GM19395 (cell line): Measurements from ENCODE around the gene AMELX.

Experiments
- ATAC-seq: cut with Tn5 transposase; IDR thresholded peaks from one replicate; pipeline ENCODE4 v1.9.1; 2021; ENCODE audit warnings: mild to moderate bottlenecking, moderate library complexity; ENCODE audit not compliant: unreplicated experiment

AMELX gene

DNA sequence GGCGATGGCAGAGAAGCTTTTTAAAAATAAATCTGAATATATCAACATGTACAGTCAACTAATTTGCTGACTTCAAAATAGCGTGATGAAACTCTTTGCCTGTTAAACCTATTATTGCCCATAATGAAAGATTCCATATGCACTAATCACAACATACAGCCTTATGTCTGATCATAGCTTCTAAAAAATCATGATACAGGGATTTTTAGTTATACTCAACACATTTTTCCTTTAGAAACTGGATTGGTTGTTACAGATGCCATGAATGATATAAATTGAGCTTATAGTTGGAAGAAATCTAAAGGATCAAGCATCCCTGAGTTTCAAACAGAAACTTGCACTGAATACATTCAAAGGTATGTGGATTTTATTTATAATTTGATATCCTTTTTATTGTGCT lies at the start of gene AMELX:
TSS of gene AMELX (plus strand) at position 301 of the 400 bp plus-strand sequence. CDS start 1,376 bp downstream, outside the sequence.
- no peak for ATAC-seq

- no peak for ATAC-seq
These were observed 48.6 kb upstream of the AMELX start for GRCh38 chrX:11244636-11245035.

DNA sequence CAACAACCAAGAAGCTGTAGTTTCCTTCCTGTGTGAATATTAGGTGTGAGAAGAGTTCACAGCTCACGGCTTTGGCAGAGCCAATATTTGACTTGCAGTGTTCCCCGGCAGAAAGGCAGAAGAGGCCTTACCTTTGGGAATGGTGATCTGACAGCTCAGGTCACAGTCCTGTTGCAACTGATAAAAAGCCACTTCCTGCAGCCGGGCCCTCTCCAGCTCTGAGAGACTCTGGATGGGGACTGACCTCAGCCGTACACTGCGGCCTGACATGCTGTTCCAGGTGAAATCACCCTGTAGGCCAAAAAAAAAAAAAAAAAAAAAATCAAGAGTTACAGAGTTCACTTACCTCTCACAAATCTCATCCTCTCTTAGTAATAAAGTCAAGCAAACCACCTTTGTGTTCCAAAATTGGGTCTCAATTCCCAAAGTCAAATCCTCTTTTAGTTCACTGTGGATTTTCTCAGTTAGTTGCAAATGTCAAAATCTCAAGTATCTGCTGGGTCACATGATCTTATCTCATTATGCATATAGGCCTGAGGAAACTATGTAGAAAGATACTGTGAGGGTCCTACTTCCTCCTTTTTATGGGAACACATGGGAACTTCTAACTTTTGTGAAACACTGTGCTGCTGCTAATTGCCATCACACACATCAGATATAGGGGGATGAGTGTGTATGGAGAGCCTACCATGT lies 38.6 kb upstream of the AMELX start:
- ATAC-seq = no peak

DNA sequence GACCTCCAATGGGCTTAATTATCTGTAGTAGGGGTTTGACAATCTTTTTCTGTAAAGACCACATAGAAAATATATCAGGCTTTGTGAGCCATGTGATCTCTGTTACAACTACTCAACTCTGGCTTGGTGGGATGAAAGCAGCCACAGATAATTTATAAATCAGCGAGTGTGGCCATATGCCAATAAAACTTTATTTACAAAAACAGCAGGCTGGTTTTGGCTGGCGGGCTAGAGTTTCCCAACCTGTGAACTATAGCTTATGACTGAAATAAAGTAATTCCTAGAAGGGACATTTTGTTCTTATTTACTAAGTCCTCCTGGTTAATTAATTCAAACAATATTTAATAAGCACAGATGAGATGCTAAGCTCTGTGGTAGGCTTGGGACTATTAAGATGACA lies 35.9 kb upstream of the AMELX start:
- no peak for ATAC-seq

DNA sequence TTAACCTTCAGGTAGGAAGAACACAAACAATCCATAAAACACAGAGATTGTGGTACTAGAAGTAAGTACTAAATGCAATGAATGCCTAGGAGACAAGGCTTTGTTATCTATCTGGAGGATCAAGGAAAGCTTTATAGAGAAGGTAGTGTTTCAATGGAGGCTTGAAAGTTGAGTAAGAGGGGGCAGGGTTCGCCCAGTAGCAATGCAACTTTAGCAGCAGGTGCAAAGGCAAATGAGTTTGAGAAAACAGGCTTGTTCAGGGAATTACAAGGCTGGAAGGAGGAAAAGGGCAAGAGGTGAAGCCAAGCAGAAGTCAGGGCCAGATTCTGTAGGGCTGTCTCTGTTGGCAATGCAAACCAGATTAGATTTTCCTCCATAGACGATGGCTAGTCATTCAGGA lies 35.5 kb upstream of the AMELX start:
- ATAC-seq = no peak

DNA sequence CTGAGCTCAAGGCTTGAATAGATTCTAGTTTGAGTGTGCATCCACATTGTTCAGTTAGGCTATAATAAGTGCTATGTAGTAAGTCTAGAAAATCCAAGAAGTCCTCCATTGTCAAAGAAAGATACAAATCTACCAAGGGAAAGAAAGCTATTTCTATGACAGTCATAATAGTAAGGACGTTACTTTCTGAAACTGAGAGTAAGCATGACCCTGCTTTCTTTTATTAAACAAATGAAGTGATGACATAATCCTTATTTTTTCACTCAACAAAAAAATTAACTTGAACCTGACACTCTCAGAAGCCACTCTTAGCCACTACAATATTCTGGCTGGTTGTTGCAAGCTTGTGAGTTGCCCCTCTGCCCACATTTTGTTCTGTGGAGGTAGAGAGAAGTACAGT lies 33.8 kb upstream of the AMELX start:
- no peak for ATAC-seq

- ATAC-seq = no peak
These were observed 32.0 kb upstream of the AMELX start for GRCh38 chrX:11261260-11261659.

DNA sequence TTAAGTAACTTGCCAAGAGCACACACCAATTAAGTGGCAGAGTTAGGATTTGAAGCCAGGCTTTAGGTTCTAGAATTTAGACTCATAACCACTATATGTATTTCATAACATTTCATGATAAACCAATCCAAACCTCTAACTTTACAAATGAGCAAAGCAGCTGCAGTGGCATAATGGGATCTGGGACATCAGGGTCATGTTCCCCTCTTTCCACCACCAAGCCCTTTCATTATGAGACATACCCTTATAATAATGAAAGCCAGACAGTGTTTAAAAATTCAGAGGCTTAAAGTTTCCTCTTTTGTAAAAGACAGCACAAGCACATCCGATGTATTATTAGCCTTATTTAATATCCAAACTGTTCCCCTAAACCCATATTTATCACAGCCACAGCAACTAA lies 28.3 kb upstream of the AMELX start:
- no peak for ATAC-seq

DNA sequence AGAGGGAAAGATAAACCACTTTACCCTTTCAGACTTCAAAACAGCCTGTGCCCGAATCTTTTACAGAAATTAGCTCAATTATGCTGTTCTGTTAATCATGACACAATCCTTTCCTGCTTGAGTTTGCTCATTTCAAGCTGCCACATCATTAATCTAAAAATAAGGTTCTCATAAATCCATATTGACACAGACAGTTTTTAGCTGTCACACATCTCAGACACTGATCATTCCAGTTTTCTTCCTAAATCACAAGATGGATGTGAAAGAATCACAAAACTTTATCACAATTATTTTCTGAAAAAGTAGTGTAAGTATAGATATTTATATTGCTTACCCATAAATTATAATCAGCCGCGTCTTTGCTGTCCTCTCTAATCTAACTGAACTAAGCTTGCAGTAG lies 27.9 kb upstream of the AMELX start:
- no peak for ATAC-seq

GRCh38 chrX:11266573-11267003 lies 26.6 kb upstream of the AMELX start:
- ATAC-seq = no peak

DNA sequence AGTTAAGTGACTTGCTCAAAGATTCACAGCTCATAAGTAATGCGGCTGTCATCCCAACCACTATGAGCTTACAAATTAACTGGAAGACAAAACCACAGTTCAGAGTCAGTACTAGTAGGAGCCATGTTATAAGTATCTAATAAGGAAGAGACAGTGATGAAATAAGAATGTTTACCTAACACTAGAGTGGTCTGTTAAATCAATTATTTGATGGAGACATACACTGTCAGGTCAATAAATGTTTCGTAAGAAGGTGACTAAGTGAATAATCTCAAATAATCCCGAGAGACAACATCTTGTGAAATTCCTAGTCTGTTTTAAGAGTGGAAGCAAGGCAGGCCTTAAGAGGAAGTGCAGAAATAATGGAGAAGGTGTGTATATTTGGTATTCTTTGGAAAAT lies 25.8 kb upstream of the AMELX start:
- ATAC-seq = no peak

DNA sequence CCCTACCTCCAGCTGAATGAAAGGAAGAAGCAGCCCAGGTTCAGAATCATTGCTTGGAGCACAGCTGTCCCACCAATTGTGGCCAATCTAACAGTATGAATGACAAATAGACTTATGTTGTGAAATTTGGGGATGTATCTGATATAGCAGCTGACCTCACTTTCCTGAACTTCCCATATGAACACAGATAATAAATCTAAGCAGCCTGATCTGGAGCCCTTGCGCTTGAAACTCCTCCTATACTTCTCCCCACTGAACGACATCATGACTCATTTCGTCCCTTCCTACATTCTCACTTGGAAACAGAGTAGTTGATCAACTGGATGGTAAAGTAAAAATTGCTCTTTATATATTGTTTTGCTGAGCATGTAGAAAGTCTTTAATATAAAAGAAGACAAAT lies 24.2 kb upstream of the AMELX start:
- ATAC-seq = no peak

DNA sequence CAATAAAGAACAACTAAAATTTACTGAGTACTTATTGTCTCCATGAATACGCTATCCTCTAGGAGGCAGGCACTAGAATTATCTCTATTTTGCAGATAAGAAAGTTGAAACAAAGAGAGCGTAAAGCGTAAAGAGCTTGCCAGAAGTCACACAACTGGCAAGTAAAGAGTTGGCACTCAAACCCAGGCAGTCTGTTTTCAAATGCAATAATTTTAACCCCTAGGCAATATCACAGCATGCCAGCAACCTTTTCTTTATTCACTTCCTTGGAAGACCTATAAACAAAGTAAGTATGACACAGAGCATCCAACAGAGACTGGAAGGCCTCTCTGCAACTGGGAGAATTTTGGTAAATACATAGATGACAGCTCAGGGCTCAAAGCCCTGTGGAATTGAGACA lies 23.2 kb upstream of the AMELX start:
- no peak for ATAC-seq

DNA sequence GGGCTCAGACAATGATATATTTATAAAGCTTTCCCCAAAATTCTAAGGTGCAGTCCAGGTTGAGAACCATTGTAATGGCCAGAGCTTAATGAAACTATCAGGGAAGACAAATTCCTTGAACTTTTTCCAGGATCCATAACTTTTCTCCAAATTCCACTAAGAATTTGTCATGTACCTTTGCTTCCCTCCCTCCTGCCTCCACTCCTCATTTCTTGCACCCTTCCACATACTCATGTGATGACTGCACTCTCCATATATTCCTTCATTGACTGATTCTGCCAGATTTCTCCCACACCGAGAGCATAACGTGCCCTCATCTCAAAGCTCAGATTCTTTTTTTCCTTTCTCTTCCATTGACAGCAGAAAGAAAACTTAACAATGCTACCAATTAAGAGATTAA lies 20.9 kb upstream of the AMELX start:
- no peak for ATAC-seq

- no peak for ATAC-seq
These were observed 20.4 kb upstream of the AMELX start for GRCh38 chrX:11272863-11273262.

DNA sequence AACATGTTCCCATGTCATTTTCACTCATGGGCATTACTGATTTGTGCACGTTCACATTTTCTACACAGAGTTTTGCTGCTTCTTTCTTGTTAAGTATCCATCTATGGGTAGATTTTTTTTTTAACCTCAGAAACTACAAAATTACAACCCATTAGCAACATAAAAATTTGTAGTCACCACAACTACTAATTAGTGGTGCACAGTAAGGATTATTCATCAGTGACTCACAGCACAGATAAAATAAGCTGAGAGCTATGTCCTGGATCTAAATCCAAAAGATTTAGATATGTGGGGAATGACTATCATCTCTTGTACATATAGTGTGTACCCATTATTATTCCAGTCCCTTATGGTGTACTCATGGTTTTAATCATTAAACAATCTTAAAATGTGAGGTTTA lies 19.7 kb upstream of the AMELX start:
- ATAC-seq = no peak

GRCh38 chrX:11282043-11282442 lies 11.2 kb upstream of the AMELX start:
- ATAC-seq = no peak

DNA sequence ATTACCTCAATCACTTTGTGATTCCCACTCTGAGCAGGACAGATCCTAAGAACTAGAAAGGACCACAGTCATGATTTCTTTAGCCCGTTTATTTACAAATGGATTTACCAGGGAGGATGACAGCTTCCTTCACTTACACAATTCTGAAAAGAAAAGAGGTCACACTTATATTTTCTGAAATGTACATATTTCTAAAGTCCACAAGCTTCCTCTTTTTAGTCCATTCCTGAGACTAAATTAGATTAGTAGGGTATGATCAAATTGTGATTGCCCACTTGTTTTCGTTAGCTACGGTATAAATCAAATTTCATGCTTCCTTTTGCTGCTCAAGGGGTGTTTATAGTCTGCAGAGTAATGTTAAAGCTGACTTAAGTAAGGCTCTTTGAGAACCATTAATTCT lies 7.6 kb upstream of the AMELX start:
- no peak for ATAC-seq

GRCh38 chrX:11287505-11287904 lies 5.7 kb upstream of the AMELX start:
- no peak for ATAC-seq

DNA sequence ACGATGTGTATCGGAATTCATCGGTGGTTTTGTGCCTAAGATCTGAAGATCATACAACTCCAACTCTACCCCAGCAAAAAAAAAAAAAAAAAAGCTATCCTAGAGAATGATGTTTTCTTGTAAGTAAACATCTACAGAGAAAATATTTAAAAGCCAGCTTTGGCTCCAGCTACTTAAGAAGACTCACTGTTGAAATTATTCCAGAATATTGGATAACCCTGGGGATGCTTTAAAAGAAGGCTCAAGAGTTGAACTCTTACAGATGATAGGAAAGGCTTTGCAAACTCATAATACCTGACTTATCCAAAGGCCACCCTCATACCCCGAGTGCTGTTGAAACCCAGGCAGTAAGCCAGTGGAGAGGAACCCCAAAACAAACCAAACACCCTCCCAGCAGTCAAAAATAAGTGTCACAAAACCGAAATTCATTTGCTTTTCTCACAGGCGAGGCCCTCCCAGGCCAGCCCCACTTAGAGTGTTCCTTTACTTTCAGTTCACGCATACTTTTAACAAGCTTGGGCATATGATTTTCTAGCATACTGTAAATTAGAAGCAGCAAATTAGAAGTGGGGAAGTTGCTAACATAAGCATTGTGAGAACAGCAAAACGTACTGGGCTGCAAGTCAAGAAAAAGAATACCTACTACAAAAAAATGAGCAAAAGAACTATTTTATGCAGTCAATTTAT lies 2.7 kb upstream of the AMELX start:
- no peak for ATAC-seq

GRCh38 chrX:11296051-11296450 lies 2.8 kb downstream of the AMELX start:
- no peak for ATAC-seq

GRCh38 chrX:11298600-11298999 lies 5.4 kb downstream of the AMELX start:
- ATAC-seq = no peak

DNA sequence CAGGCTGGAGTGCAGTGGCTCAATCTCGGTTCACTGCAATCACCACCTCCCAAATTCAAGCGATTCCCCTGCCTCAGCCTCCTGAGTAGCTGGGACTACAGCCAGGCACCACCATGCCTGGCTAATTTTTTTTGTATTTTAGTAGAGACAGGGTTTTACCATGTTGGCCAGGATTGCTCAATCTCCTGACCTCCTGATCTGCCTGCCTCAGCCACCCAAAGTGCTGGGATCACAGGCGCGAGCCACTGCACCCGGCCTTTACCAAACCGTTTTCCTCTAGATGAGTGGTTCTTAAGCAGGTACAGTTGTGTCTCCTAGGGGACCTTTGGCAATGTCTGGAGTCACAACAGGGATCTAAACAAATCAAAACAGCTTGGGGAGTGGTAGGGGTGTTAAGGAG lies 11.6 kb downstream of the AMELX start:
- no peak for ATAC-seq
